Uterus (tissue), 2 donors: ENCODE measurements around the gene CD2BP2.

Experiments
- CTCF ChIP-seq, 4 experiments: fragments of 200-600 bp in 2 of 4; fragments of 450-650 bp in 2 of 4; sonication (generic) in 2 of 4; IDR thresholded peaks; one replicate each; pipeline ENCODE4 v1.5.1; 2016 to 2019; ENCODE audit warnings: antibody characterized with exemption in 4 of 4, mild to moderate bottlenecking in 2 of 4, moderate library complexity in 1 of 4
- POLR2A ChIP-seq, 2 donors: fragments of 450-650 bp; IDR thresholded peaks; one replicate each; pipeline ENCODE4 v1.6.1; 2016; ENCODE audit warnings: antibody characterized with exemption in 2 of 2, mild to moderate bottlenecking in 1 of 2, moderate library complexity in 1 of 2

GRCh38 chr16:30372038-30372712 lies 17.1 kb upstream of the CD2BP2 start:
- TF ChIP-seq CTCF (IDR thresholded peaks at IDR 0.05) = no peak
- TF ChIP-seq POLR2A (IDR thresholded peaks at IDR 0.05) = no peak
